ENCODE measurements around the gene ABL2.
"Not testable (repeated sequence)": the region's sequence is repeated elsewhere in the genome, so short reads cannot be mapped to it uniquely, and the experiment has no call there.

- TF ChIP-seq POLR2A, POLR2AphosphoS5, TAF1, POU2F2, SPI1 (IDR thresholded peaks at IDR 0.05; ENCODE audit: low read depth, low read length): not testable (repeated sequence)
Observed at GRCh38 chr1:179170468-179170770, 59.1 kb downstream of the ABL2 start.

Data from GM12891 (cell line).